ENCODE data around the gene CHD9NB. TPM values are rescaled to one million over a fixed set of nuclear protein-coding genes. Genes with fewer than 3 reads are reported as not detected.
"Not testable (repeated sequence)": the region's sequence is repeated elsewhere in the genome, so short reads cannot be mapped to it uniquely, and the experiment has no call there.

Gene CHD9NB
- total RNA-seq, 1 experiment from 2014 or later: 2.6 TPM

DNA sequence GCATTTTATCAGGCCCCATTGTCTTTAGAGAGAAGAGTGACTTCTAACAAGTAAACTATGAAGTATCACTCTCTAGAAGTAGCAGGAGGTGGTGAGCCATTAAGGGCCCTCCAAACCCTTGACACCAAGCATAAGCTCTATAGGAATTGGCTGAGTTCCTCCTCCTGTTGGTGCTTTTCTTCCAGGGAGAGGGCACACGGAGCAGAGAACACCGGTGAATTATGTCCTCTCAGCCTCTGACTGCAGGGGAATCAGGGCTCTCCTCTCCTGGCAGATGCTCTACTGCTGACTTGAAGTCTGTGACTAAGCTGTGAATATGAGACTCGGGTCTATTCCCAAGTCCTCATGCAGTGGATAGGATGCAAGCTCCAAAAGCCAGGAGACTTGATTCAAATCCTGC lies 34.4 kb upstream of the CHD9NB start:
- no peak overlapping the region for H3K4me3 ChIP-seq
- DNase-seq: peak; percentile 34

DNA sequence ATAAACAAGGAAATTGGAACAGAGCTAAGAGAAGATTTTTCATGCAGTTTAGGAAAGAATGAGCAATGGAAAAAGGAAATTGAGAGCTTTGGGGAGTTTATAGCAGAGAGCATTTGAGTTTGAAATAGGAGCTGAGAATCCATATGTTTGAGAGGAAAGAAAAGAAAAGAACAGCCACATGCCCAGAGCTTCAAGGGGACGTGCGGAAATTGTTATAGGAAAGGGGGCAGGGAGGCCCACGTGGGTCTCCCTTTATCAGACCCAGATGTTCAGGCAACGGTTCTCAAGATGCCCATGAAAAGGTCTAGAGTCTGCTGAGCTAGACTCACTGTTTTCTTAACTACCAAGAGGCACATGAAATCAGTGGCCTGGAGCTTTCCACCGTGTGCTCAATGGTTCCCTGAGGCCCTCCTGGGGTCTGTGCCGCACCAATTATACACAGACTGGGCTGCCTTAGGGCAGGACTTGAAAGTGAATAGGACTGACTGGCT lies 33.3 kb upstream of the CHD9NB start:
- peaks cover 14% of the 10 kb centered on the region for H3K36me3 ChIP-seq
- no peaks in the 10 kb centered on the region for H3K27me3 ChIP-seq
- H3K9me3 ChIP-seq: no peaks in the 10 kb centered on the region
- DNase-seq: no peak
- no peak overlapping the region for H3K4me3 ChIP-seq

More for the DNA sequence above, 34.4 kb upstream of the CHD9NB start:
- Histone ChIP-seq H3K9me3 (no peaks in the 10 kb centered on the region), H3K36me3 (peaks cover 14% of the 10 kb centered on the region), H3K27me3 (no peaks in the 10 kb centered on the region)

DNA sequence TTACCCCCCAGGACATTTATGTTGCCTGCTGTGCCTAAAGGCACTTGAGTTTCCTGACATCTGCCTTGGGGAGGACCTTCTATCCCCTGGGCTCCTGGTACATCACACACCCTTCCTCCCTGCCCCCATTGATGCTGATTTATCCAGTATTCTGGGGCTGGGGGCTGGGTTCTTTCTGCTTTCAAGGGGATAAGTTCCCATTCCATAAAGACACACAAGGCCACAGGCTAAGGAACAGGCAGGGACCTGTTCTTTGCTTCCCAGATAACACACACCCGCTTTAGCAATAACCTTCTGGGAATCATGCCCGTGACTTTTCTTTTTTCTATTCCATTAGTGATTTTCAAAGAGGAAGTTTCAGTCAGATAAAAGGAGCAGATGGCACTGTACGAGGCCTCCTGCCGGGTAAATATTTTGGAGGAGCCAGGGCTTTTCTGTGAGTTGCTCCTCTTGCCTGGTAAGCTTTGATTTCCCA lies 32.7 kb upstream of the CHD9NB start:
- Histone ChIP-seq H3K27me3 (no peaks in the 10 kb centered on the region), H3K9me3 (no peaks in the 10 kb centered on the region), H3K4me3 (no peak overlapping the region), H3K36me3 (peaks cover 14% of the 10 kb centered on the region)
- no peak for DNase-seq

DNA sequence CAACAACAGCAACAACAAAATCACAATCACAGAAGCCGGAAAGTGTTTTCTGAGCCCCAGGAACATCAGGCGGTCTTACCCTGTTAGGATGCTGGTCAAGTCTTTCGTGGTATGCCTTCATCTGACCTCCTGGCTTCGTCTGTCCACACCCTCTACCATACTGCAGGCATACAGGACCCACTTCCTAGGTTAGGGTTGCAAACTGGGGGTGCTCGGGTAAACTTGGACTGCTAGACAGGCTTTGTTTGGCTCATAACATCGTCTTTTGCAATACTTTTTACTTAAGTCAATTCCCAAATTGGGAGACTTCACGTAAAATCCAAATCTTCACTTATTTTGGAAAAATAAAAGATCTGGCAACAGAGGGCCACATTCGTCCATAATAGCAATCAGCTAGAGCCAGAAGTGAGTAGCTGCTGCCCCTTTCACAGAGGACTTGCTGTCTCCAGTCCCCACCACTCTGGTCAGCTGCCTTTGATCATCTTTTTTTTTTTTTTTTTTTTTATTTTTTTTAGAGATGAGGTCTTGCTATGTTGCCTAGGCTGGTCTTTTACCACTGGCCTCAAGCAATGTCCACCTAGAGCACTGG lies 32.1 kb upstream of the CHD9NB start:
- Histone ChIP-seq H3K9me3 (no peaks in the 10 kb centered on the region), H3K36me3 (peaks cover 14% of the 10 kb centered on the region), H3K4me3 (no peak overlapping the region), H3K27me3 (no peaks in the 10 kb centered on the region)
- no peak for DNase-seq

DNA sequence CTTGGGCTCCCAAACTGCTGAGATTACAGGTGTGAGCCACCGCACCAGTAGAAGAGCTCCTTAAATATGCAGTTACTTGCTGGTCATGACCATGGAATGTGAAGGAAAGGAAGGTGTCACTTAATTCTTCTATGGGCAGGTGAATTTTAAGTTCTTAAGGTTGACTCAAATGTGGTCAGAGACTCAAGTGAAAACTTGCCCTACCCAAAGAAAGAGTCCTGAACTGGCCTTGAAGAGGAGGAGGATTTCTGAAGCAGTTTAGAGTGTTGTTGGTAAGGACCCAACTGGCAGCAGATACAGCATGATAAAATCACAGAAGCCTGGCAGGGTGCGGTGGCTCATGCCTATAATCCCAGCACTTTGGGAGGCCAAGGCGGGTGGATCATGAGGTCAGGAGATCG lies 31.4 kb upstream of the CHD9NB start:
- no peak overlapping the region for H3K4me3 ChIP-seq
- H3K36me3 ChIP-seq: peaks cover 12% of the 10 kb centered on the region

DNA sequence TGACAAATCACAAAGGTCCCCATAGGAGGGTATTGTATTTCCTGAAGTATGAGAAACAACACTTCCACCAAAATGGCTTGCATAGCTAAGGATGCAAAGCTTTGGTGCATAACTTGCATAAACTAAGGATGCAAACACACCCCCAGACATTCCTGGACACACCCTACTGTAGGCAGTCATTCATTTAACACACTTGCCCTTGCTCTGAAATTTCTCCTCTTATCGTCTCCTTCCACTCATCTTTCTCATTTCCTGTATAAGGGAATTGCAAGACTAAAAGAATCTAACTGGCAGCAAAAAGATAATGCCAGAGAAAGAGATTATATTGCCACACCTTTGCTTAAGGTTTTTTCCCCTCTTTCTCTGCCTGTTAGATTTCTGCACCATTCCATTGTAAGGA lies 30.4 kb upstream of the CHD9NB start:
- no peak overlapping the region for H3K4me3 ChIP-seq
- no peaks in the 10 kb centered on the region for H3K9me3 ChIP-seq
- no peak for DNase-seq
- H3K36me3 ChIP-seq: peaks cover 12% of the 10 kb centered on the region
- H3K27me3 ChIP-seq: no peaks in the 10 kb centered on the region

More for the DNA sequence above, 31.4 kb upstream of the CHD9NB start:
- H3K27me3 ChIP-seq: no peaks in the 10 kb centered on the region
- DNase-seq: peak; percentile 75
- no peaks in the 10 kb centered on the region for H3K9me3 ChIP-seq

DNA sequence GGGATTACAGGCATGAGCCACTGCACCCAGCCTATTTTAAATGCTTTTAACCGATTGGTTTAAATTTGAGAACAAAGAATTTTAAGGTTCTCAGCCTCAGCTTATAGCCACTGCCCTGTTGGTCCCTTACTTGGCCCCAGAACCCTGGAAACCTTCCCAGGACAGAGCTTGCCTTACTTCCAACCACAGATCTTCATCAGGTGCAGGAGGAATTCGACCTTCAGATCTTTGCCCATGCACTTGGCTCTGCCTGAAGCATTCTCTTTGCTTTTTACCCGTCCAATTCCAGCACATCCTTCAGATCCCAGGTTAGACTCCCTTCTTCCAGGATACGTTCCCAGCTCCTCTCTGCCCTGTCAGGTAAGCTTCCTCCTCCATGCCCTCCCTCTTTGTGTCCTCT lies 29.8 kb upstream of the CHD9NB start:
- Histone ChIP-seq H3K9me3 (no peaks in the 10 kb centered on the region), H3K27me3 (no peaks in the 10 kb centered on the region), H3K4me3 (no peak overlapping the region), H3K36me3 (peaks cover 12% of the 10 kb centered on the region)
- DNase-seq: no peak

DNA sequence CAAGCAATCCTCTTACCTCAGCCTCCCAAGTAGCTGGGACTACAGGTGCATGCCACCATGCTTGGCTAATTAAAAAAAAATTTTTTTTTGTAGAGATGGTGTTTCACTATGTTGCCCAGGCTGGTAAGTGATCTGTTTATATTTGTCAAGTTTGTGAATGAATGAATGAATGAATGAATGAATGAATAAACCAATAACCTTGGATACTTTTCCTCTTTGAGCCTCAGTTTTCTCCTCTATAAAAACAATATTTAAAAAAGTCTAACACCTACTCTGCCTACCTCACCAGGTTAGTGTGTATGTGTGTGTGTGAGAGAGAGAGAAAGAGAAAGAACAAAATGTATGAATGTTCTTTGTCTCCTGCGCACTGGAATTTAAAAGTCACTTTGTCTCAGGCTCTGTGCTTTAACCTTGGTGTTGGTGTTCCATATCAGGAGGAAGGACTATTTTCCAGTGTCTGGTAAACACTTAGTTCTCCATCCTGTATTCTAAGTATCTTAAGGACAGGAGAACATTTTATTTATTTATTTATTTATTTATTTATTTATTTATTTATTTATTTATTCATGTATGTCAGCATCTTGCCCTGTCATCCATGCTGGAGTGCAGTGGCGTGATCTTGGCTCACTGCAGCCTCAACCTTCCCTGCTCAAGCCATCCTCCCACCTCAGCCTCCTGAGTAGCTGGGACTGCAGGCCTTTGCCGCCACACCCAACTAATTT lies 29.1 kb upstream of the CHD9NB start:
- Histone ChIP-seq H3K36me3 (peaks cover 11% of the 10 kb centered on the region), H3K27me3 (no peaks in the 10 kb centered on the region), H3K9me3 (no peaks in the 10 kb centered on the region), H3K4me3 (no peak overlapping the region)
- no peak for DNase-seq

DNA sequence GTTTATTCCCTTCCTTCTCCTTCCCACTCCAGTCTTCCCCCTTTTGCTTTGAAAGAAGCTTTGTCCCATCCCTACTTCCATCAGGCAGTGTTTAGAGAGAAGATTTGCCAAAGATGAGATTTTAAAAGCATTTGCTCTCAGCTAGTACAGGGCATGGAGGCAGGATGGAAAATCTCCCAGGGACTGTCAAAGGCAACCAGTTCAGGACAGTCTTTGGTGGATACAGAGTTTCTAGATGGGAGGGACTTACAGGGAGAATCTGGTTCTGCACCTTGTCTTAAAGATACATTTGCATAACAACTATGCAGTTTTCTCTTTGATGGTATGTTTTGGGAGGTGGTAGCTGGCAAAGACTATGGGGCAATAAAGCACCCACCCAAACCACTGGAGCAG lies 28.3 kb upstream of the CHD9NB start:
- Histone ChIP-seq H3K36me3 (peaks cover 15% of the 10 kb centered on the region), H3K4me3 (no peak overlapping the region), H3K27me3 (no peaks in the 10 kb centered on the region), H3K9me3 (no peaks in the 10 kb centered on the region)
- DNase-seq: no peak

DNA sequence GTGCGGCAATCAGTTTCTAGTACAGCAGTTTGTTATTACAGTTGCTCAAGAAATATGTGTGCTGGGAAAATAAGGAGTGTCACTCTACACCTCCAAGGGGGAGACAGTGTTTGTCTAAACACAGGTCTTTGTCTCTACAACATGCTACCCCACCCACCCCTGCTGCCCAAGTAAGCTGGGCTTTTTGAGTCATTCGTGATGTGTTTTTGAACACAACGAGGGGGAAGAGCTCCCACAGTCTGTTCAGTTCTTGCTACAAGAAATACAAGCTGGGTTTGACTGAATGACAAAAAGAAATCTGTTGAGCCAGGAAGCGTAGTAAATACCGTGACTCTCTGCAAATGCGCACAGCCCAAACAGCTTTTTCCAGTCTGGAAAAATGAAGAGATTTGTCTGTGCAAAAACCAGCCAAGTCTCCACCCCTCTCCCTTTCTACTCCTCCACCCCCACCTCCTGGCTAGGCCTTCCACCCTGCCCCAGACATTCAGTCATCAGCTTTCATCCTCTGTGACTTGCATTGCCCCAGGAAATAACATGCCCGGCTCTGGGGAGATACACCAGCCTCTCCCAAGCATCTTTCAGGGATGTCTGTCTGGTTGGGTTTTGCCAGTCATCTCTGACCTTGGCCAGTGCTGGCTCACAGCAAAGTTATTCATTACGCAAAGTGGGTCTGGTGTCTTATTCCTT lies 27.8 kb upstream of the CHD9NB start:
- Histone ChIP-seq H3K9me3 (0 out of 2 replicates have a peak, but pooled peaks cover 2% of the 10 kb centered on the region), H3K27me3 (no peaks in the 10 kb centered on the region), H3K4me3 (no peak overlapping the region), H3K36me3 (peaks cover 19% of the 10 kb centered on the region)
- peak; percentile 90 for DNase-seq

DNA sequence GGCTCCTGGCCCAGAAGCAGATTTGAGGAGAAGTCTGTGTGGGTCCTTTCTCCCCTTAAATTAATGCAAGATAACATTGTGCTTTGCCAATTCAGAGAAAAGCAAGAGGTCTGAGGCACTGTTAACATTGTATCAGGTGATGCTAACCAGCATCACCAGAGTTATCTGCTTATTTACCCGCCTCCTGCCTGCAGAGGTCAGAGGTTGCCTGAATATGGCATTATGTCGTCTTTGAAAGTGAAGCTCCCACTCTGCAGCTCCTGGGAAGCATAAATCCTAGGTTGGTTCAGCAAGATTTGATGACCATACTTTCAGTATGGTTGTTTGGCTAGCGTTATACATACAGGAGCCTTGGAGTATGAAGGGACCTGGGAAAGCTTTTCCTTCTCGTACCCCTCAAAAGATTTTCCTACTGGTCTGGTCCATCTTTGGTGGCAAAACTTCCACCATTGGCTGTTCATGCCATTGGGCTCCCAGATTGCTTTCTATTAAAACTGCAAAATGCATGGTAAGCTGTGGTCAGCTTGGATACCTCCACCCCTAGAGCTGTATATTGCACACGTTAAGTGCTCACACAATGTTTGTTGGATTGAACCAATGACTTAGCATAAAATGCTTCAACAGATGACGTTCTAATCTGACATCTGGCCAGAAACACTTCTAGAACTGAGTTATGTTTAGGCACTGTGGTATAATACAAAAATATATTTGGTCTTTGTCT lies 26.2 kb upstream of the CHD9NB start:
- H3K27me3 ChIP-seq: no peaks in the 10 kb centered on the region
- H3K4me3 ChIP-seq: no peak overlapping the region
- H3K9me3 ChIP-seq: peaks cover 12% of the 10 kb centered on the region
- no peak for DNase-seq
- H3K36me3 ChIP-seq: peaks cover 18% of the 10 kb centered on the region

DNA sequence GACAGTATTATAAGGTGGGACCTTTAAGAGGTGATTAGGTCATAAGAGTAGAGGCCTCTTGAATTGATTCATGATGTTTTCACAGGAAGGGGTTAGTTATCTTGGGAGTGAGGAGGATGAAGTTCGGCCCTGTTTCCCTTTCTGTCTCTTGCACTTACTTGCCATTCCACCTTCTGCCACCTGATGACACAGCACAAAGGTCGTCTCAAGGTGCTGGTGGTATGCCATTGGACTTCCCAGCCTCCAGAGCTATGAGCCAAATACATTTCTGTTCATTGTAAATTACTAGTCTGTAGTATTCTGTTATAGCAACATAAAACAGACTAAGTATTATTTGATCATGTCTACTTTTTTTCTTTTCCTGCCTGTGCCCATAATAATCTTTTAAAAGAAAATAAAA lies 25.6 kb upstream of the CHD9NB start:
- H3K36me3 ChIP-seq: peaks cover 21% of the 10 kb centered on the region
- DNase-seq: no peak
- peaks cover 18% of the 10 kb centered on the region for H3K9me3 ChIP-seq
- H3K4me3 ChIP-seq: no peak overlapping the region
- H3K27me3 ChIP-seq: no peaks in the 10 kb centered on the region

DNA sequence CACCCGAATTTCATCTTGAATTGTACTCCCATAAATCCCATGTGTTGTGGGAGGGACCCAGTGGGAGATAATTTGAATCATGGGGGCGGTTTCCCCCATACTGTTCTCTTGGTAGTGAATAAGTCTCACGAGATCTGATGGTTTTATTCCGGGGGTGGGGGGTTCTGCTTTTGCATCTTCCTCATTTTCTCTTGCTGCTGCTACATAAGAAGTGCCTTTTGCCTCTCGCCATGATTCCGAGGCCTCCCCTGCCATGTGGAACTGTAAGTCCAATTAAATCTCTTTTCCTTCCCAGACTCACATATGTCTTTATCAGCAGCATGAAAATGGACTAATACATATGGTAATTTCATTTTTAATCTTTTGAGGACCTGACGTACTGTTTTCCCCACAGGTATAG lies 22.8 kb upstream of the CHD9NB start:
- H3K4me3 ChIP-seq, H3K27me3 ChIP-seq, DNase-seq: not testable (repeated sequence)
- peaks cover 23% of the 10 kb centered on the region for H3K9me3 ChIP-seq
- H3K36me3 ChIP-seq: peaks cover 37% of the 10 kb centered on the region

DNA sequence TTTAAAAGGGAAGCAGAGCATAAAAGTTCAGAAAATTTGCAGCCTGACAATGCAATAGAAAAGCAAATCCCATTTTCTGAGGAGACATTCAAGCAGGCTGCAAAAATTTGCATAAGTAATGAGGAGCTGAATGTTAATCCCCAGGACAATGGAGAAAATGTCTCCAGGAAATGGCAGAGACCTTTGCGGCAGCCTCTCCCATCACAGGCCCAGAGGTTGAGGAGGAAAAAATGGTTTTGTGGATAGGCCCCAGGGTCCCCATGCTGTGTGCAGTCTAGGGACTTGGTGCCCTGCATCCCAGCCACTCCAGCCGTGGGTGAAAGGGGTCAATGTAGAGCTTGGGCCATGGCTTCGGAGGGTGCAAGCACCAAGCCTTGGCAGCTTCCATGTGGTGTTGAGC lies 21.6 kb upstream of the CHD9NB start:
- Histone ChIP-seq H3K36me3 (peaks cover 43% of the 10 kb centered on the region), H3K9me3 (peaks cover 23% of the 10 kb centered on the region)
- not testable (repeated sequence) for H3K4me3 ChIP-seq, H3K27me3 ChIP-seq, DNase-seq

DNA sequence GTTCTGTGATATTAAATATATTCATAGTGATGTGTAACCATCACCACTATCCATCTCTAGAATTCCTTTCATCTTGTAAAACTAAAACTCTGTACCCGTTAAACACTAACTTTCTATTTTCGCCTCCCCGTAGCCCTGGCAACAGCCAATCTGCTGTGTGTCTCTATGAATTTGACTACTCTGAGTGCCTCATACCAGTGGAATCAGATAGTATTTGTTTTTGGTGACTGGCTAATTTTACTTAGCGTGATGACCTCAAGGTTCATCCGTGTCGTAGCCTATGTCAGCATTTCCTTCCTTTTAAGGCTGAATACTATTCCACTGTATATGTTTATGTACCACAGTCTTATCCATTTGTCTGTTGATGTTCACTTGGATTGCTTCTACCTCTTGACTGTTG lies 20.3 kb upstream of the CHD9NB start:
- Histone ChIP-seq H3K9me3 (peaks cover 23% of the 10 kb centered on the region), H3K4me3 (no peak overlapping the region), H3K27me3 (no peaks in the 10 kb centered on the region), H3K36me3 (peaks cover 49% of the 10 kb centered on the region)
- DNase-seq: no peak

DNA sequence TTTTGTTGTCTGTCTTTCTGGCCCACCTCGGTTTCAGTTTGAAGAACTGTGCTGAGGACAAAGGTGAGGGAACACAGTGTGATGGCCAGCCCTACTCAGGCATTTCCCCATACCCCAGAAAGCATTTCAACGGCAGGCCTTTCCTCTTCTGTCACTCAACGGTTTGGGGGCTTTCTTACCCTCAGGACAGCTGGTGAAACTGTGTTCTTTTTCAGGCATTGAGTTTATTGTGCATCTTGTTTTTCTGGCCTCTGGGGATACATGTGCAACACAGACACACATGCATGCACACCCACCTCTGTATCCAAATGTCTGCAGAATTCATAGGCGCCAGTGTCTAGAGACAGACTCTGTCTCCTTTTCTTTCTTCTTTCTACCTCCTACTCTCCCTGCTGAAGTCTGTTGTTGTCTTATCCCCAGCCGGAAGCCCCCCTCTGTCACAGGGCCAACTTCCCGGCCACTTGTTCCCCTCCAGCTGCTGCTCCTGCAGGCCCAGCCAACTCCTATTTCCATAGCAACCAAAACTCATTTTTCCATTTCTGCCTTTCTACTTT lies 19.1 kb upstream of the CHD9NB start:
- H3K4me3 ChIP-seq: no peak overlapping the region
- no peak for DNase-seq
- H3K36me3 ChIP-seq: peaks cover 52% of the 10 kb centered on the region
- H3K9me3 ChIP-seq: peaks cover 23% of the 10 kb centered on the region
- no peaks in the 10 kb centered on the region for H3K27me3 ChIP-seq

DNA sequence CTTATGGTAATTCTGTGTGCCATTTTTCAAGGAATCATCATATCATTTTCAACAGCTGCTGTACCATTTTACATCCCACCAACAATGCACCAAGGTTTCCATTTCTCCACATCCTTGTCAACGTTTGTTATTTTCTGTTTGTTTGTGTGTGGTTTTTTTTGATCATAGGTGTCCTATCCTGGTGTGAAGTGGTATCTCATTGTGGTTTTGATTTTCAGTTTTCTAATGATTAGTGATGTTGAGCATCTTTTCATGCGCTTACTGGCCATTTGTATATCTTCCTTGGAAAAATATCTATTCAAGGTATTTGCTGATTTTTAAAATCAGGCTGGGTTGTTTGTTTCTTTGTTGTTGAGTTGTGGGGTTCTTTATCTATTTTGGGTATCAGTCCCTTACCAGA lies 17.1 kb upstream of the CHD9NB start:
- H3K4me3 ChIP-seq: no peak overlapping the region
- H3K36me3 ChIP-seq: peaks cover 56% of the 10 kb centered on the region
- H3K9me3 ChIP-seq: peaks cover 19% of the 10 kb centered on the region
- DNase-seq: no peak
- no peaks in the 10 kb centered on the region for H3K27me3 ChIP-seq
